HepG2 (cell line): ENCODE results near the gene BCL7A. TPM values are rescaled to one million over a fixed set of nuclear protein-coding genes. Genes with fewer than 3 reads are reported as not detected.

Source experiments
- ELF1 ChIP-seq: sonication (generic); formaldehyde crosslinking; IDR thresholded peaks from 2 replicates; pipeline ENCODE4 v1.4.0; 2020; ENCODE audit warnings: missing genetic modification reagents
- HNRNPH1 ChIP-seq: fragments of 200-400 bp; formaldehyde crosslinking; optimal IDR thresholded peaks from 2 replicates; pipeline ENCODE3; 2017; ENCODE audit warnings: mild to moderate bottlenecking, low read depth, low read length
- HNRNPK ChIP-seq: fragments of 200-400 bp; formaldehyde crosslinking; IDR thresholded peaks from 2 replicates; pipeline ENCODE4 v1.6.1; 2018; ENCODE audit warnings: low read length, low read depth, moderate library complexity, mild to moderate bottlenecking; ENCODE audit not compliant: poor library complexity, severe bottlenecking
- POGZ ChIP-seq: sonication (generic); formaldehyde crosslinking; IDR thresholded peaks from 2 replicates; pipeline ENCODE4 v1.4.0; 2020; ENCODE audit warnings: mild to moderate bottlenecking, missing genetic modification reagents
- POLR2A ChIP-seq, 2 experiments: IDR thresholded peaks; 2 replicates each; pipeline ENCODE4 v1.6.1; 2011; ENCODE audit warnings: low read depth in 2 of 2, low read length in 2 of 2, mild to moderate bottlenecking in 1 of 2, moderate library complexity in 1 of 2; ENCODE audit not compliant: insufficient read depth in 1 of 2
- PRMT3 ChIP-seq: sonication (generic); formaldehyde crosslinking; IDR thresholded peaks from 2 replicates; pipeline ENCODE4 v1.8.1; 2022; ENCODE audit warnings: low read depth, mild to moderate bottlenecking, moderate library complexity, missing genetic modification reagents, borderline replicate concordance
- THAP8 ChIP-seq: sonication (generic); formaldehyde crosslinking; IDR thresholded peaks from 2 replicates; pipeline ENCODE4 v1.5.1; 2020; ENCODE audit warnings: missing genetic modification reagents, mild to moderate bottlenecking, borderline replicate concordance
- ZEB1 ChIP-seq: IDR thresholded peaks from 2 replicates; pipeline ENCODE4 v1.6.1; 2012; ENCODE audit warnings: mild to moderate bottlenecking, low read depth, inconsistent platforms; ENCODE audit not compliant: insufficient replicate concordance
- ZHX1 ChIP-seq: sonication (generic); formaldehyde crosslinking; IDR thresholded peaks from 2 replicates; pipeline ENCODE4 v1.8.1; 2022; ENCODE audit warnings: low read depth, mild to moderate bottlenecking, missing genetic modification reagents
- ZNF510 ChIP-seq: sonication (generic); formaldehyde crosslinking; IDR thresholded peaks from 2 replicates; pipeline ENCODE4 v1.4.0; 2020; ENCODE audit warnings: low read depth, mild to moderate bottlenecking, missing genetic modification reagents
- ZNF749 ChIP-seq: sonication (generic); formaldehyde crosslinking; IDR thresholded peaks from 2 replicates; pipeline ENCODE4 v1.8.0; 2022; ENCODE audit warnings: mild to moderate bottlenecking, missing genetic modification reagents, moderate library complexity, borderline replicate concordance
- ZSCAN25 ChIP-seq: sonication (generic); formaldehyde crosslinking; IDR thresholded peaks from 2 replicates; pipeline ENCODE4 v1.8.0; 2022; ENCODE audit warnings: mild to moderate bottlenecking, missing genetic modification reagents
- polyA plus RNA-seq, 8 experiments: library from polyadenylated mRNA; depleted of rRNA in 3 of 8; stranded (reverse) in 7 of 8; unstranded in 1 of 8; fragments of >200 nt; fragmentation: Illumina TruSeq in 4 of 8; extraction: Trizol in 4 of 8; gene quantifications; 2 replicates each; pipeline versions ENCODE4 v1.2.1 to v1.2.3, GENCODE V29; 2011 to 2016; ENCODE audit warnings: low read depth in 4 of 8, missing spikeins in 1 of 8, mixed read lengths in 1 of 8; ENCODE audit not compliant: insufficient read depth in 1 of 8
- total RNA-seq, 5 experiments: library from RNA; depleted of rRNA; stranded (reverse); fragments of >200 nt; fragmentation: Illumina TruSeq; extraction: Trizol; gene quantifications; 2 replicates each; pipeline ENCODE4 v1.2.3, GENCODE V29; 2016; ENCODE audit warnings: low read depth in 1 of 5
- TF ChIP-seq, protein P1 (sequence below): sonication (generic); formaldehyde crosslinking; IDR thresholded peaks from 2 replicates; pipeline ENCODE4 v1.4.0; 2020; ENCODE audit warnings: mild to moderate bottlenecking, missing genetic modification reagents
- TF ChIP-seq, protein P2 (sequence below): fragments of 450-650 bp; IDR thresholded peaks from 2 replicates; pipeline ENCODE4 v1.6.1; 2017; ENCODE audit warnings: mild to moderate bottlenecking
- TF ChIP-seq, protein P3 (sequence below): sonication (generic); formaldehyde crosslinking; IDR thresholded peaks from 2 replicates; pipeline ENCODE4 v1.5.1; 2020; ENCODE audit warnings: missing genetic modification reagents, mild to moderate bottlenecking, borderline replicate concordance
- TF ChIP-seq, protein P4 (sequence below): sonication (generic); formaldehyde crosslinking; IDR thresholded peaks from 2 replicates; pipeline ENCODE4 v1.5.0; 2020; ENCODE audit warnings: missing genetic modification reagents

Gene BCL7A
- total and polyA plus RNA-seq, 2 of the 13 experiments (the other 11 are each of a cell fraction or from before 2014, with no cell fraction given), result 4.1 to 6.2 TPM

DNA sequence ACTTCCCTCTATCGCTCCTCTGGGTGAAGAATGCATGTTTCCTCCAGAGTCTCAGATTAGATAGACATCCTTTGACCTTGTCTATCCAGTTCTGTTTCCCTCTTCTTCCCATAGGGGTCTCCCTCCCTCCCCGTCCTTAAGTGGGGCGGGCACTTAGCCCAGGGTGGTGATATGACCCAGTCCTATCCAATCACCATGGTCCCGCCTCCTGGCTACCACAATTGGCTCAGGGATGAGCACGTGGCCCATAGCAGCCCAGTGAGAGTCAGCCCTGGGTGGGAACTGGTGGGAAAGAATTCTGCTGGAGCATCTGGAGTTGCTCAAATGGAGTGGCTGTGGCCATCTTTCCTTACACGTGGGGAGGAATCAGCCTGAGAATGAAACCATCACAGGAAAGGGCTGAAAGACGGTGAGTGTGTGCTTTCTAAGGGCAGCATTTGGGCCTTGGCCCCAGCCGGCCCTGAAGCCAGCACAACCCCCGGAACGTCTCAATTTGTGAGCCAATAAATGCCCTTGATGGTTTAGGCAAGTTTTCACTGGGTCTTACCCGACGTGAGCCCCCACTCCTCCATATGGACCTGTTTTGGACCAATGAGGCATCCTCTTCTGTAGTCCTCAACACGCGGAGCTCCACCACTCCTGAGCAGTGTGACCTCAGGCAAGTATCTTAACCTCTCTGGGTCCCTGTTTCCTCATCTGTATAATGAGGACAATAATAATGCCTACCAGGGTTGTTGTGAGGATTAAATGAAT, 42.5 kb downstream of the BCL7A start (continued):
- TF ChIP-seq, protein P1, sequence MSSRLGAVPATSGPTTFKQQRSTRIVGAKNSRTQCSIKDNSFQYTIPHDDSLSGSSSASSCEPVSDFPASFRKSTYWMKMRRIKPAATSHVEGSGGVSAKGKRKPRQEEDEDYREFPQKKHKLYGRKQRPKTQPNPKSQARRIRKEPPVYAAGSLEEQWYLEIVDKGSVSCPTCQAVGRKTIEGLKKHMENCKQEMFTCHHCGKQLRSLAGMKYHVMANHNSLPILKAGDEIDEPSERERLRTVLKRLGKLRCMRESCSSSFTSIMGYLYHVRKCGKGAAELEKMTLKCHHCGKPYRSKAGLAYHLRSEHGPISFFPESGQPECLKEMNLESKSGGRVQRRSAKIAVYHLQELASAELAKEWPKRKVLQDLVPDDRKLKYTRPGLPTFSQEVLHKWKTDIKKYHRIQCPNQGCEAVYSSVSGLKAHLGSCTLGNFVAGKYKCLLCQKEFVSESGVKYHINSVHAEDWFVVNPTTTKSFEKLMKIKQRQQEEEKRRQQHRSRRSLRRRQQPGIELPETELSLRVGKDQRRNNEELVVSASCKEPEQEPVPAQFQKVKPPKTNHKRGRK, result no peak
- TF ChIP-seq HNRNPH1 (no peak), ZHX1 (CRISPR knock-in tag) (no peak), ZNF749 (CRISPR knock-in tag) (no peak; the same call in 1 of the 2 replicates), THAP8 (no peak), ELF1 (CRISPR knock-in tag) (no peak; the same call in 1 of the 2 replicates), POGZ (CRISPR knock-in tag) (peak; percentile 81), PRMT3 (CRISPR knock-in tag) (no peak), POLR2A (IDR thresholded peaks at IDR 0.05; ENCODE audit: insufficient read depth in 1 of 2, low read depth in 2 of 2, low read length in 2 of 2) (peak; percentile 37 to 61), ZSCAN25 (CRISPR knock-in tag) (no peak), ZNF510 (no peak), HNRNPK (no peak), ZEB1 (no peak)
- TF ChIP-seq, protein P2, sequence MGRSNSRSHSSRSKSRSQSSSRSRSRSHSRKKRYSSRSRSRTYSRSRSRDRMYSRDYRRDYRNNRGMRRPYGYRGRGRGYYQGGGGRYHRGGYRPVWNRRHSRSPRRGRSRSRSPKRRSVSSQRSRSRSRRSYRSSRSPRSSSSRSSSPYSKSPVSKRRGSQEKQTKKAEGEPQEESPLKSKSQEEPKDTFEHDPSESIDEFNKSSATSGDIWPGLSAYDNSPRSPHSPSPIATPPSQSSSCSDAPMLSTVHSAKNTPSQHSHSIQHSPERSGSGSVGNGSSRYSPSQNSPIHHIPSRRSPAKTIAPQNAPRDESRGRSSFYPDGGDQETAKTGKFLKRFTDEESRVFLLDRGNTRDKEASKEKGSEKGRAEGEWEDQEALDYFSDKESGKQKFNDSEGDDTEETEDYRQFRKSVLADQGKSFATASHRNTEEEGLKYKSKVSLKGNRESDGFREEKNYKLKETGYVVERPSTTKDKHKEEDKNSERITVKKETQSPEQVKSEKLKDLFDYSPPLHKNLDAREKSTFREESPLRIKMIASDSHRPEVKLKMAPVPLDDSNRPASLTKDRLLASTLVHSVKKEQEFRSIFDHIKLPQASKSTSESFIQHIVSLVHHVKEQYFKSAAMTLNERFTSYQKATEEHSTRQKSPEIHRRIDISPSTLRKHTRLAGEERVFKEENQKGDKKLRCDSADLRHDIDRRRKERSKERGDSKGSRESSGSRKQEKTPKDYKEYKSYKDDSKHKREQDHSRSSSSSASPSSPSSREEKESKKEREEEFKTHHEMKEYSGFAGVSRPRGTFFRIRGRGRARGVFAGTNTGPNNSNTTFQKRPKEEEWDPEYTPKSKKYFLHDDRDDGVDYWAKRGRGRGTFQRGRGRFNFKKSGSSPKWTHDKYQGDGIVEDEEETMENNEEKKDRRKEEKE, result no peak
- TF ChIP-seq, protein P3, sequence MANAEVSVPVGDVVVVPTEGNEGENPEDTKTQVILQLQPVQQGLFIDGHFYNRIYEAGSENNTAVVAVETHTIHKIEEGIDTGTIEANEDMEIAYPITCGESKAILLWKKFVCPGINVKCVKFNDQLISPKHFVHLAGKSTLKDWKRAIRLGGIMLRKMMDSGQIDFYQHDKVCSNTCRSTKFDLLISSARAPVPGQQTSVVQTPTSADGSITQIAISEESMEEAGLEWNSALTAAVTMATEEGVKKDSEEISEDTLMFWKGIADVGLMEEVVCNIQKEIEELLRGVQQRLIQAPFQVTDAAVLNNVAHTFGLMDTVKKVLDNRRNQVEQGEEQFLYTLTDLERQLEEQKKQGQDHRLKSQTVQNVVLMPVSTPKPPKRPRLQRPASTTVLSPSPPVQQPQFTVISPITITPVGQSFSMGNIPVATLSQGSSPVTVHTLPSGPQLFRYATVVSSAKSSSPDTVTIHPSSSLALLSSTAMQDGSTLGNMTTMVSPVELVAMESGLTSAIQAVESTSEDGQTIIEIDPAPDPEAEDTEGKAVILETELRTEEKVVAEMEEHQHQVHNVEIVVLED (CRISPR knock-in tag), result no peak
- TF ChIP-seq, protein P4, sequence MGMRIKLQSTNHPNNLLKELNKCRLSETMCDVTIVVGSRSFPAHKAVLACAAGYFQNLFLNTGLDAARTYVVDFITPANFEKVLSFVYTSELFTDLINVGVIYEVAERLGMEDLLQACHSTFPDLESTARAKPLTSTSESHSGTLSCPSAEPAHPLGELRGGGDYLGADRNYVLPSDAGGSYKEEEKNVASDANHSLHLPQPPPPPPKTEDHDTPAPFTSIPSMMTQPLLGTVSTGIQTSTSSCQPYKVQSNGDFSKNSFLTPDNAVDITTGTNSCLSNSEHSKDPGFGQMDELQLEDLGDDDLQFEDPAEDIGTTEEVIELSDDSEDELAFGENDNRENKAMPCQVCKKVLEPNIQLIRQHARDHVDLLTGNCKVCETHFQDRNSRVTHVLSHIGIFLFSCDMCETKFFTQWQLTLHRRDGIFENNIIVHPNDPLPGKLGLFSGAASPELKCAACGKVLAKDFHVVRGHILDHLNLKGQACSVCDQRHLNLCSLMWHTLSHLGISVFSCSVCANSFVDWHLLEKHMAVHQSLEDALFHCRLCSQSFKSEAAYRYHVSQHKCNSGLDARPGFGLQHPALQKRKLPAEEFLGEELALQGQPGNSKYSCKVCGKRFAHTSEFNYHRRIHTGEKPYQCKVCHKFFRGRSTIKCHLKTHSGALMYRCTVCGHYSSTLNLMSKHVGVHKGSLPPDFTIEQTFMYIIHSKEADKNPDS (CRISPR knock-in tag), result no peak
